Loucy (cell line): ENCODE measurements around the gene GSTA3.

Source experiments
- H2AFZ ChIP-seq: fragments of 200-600 bp; sonication (generic); 2 replicates; pipeline ENCODE4 v1.6.0; 2016; ENCODE audit warnings: antibody characterized with exemption, mild to moderate bottlenecking, low read length, moderate library complexity
- H3F3A ChIP-seq: fragments of 200-600 bp; 2 replicates; pipeline ENCODE4 v1.6.0; 2016; ENCODE audit warnings: antibody characterized with exemption, low read depth, mild to moderate bottlenecking
- H3K27me3 ChIP-seq: fragments of 200-600 bp; sonication (generic); 2 replicates; pipeline ENCODE4 v1.6.1; 2014; ENCODE audit warnings: low read length, mild to moderate bottlenecking; ENCODE audit not compliant: insufficient read depth, poor library complexity, severe bottlenecking
- H3K36me3 ChIP-seq: fragments of 200-600 bp; sonication (generic); 2 replicates; pipeline ENCODE4 v1.6.1; 2016; ENCODE audit warnings: low read length; ENCODE audit not compliant: insufficient read depth
- H3K4me1 ChIP-seq: fragments of 200-600 bp; sonication (generic); 2 replicates; pipeline ENCODE4 v1.5.1; 2014; ENCODE audit warnings: low read length, mild to moderate bottlenecking; ENCODE audit not compliant: insufficient read depth, poor library complexity, severe bottlenecking
- H3K4me2 ChIP-seq: fragments of 200-600 bp; sonication (generic); 2 replicates; pipeline ENCODE4 v1.6.0; 2014; ENCODE audit warnings: antibody characterized with exemption, low read length, low read depth, mild to moderate bottlenecking; ENCODE audit not compliant: poor library complexity, severe bottlenecking
- H3K4me3 ChIP-seq: fragments of 200-600 bp; sonication (generic); 2 replicates; pipeline ENCODE4 v1.5.1; 2014; ENCODE audit warnings: low read length, mild to moderate bottlenecking, mixed read lengths; ENCODE audit not compliant: poor library complexity, severe bottlenecking
- H3K79me2 ChIP-seq: fragments of 200-600 bp; sonication (generic); 2 replicates; pipeline ENCODE4 v1.6.1; 2014; ENCODE audit warnings: low read length; ENCODE audit not compliant: insufficient read depth
- H3K9ac ChIP-seq: fragments of 200-600 bp; sonication (generic); 2 replicates; pipeline ENCODE4 v1.6.0; 2014; ENCODE audit warnings: mild to moderate bottlenecking, low read depth, low read length, moderate library complexity; ENCODE audit not compliant: poor library complexity, severe bottlenecking
- H3K9me2 ChIP-seq: fragments of 200-600 bp; sonication (generic); replicated peaks from 2 replicates; pipeline ENCODE4 v1.6.1; 2016; ENCODE audit warnings: low read depth, low read length, mixed read lengths
- H3K9me3 ChIP-seq: fragments of 200-600 bp; sonication (generic); 2 replicates; pipeline ENCODE4 v1.6.1; 2014; ENCODE audit warnings: mild to moderate bottlenecking, antibody characterized with exemption, low read length, low read depth; ENCODE audit not compliant: insufficient read depth
- H4K20me1 ChIP-seq: fragments of 200-600 bp; sonication (generic); 2 replicates; pipeline ENCODE4 v1.6.0; 2014; ENCODE audit warnings: antibody characterized with exemption, low read length, mild to moderate bottlenecking; ENCODE audit not compliant: insufficient read depth, poor library complexity, severe bottlenecking
- CTCF ChIP-seq: fragments of 200-600 bp; sonication (generic); conservative IDR thresholded peaks from 2 replicates; pipeline ENCODE4 v1.5.1; 2014; ENCODE audit warnings: mild to moderate bottlenecking, antibody characterized with exemption, low read length
- EZH2phosphoT487 ChIP-seq: fragments of 200-600 bp; IDR thresholded peaks from 2 replicates; pipeline ENCODE4 v1.6.1; 2018; ENCODE audit warnings: antibody characterized with exemption, mild to moderate bottlenecking, moderate library complexity, borderline replicate concordance

The GSTA3 gene

GRCh38 chr6:52909131-52909530 is 367 bp downstream of the GSTA3 start:
- no peaks in the 10 kb centered on the region for H3K27me3 ChIP-seq
- H3K4me1 ChIP-seq: no peaks in the 10 kb centered on the region
- no peaks in the 10 kb centered on the region for H4K20me1 ChIP-seq
- H3K4me2 ChIP-seq: no peak overlapping the region
- H3K9ac ChIP-seq: no peak overlapping the region
- H3K36me3 ChIP-seq: no peaks in the 10 kb centered on the region
- no peaks in the 10 kb centered on the region for H3K79me2 ChIP-seq
- H3K9me3 ChIP-seq: no peaks in the 10 kb centered on the region
- H3K9me2 ChIP-seq: no peaks in the 10 kb centered on the region
- no peak overlapping the region for H2AFZ ChIP-seq
- no peaks in the 10 kb centered on the region for H3F3A ChIP-seq
- H3K4me3 ChIP-seq: no peak overlapping the region
- TF ChIP-seq EZH2phosphoT487 (no peak), CTCF (no peak)

- H3K9ac ChIP-seq: no peak overlapping the region
- no peaks in the 10 kb centered on the region for H3F3A ChIP-seq
- no peak for TF ChIP-seq CTCF
- no peak overlapping the region for H2AFZ ChIP-seq
- H3K9me3 ChIP-seq: no peaks in the 10 kb centered on the region
- H3K79me2 ChIP-seq: no peaks in the 10 kb centered on the region
- no peak overlapping the region for H3K4me3 ChIP-seq
- H3K4me1 ChIP-seq: no peaks in the 10 kb centered on the region
- no peaks in the 10 kb centered on the region for H3K27me3 ChIP-seq
- no peak overlapping the region for H3K4me2 ChIP-seq
- no peaks in the 10 kb centered on the region for H3K9me2 ChIP-seq
- H4K20me1 ChIP-seq: no peaks in the 10 kb centered on the region
- H3K36me3 ChIP-seq: no peaks in the 10 kb centered on the region
Observed at GRCh38 chr6:52908526-52908925, 972 bp downstream of the GSTA3 start.

GRCh38 chr6:52904562-52905279 is 4.8 kb downstream of the GSTA3 start:
- no peak overlapping the region for H2AFZ ChIP-seq

More at GRCh38 chr6:52904562-52905279, 4.8 kb downstream of the GSTA3 start:
- TF ChIP-seq EZH2phosphoT487 (no peak), CTCF (peak; percentile 56)
- no peaks in the 10 kb centered on the region for H4K20me1 ChIP-seq
- H3K4me1 ChIP-seq: no peaks in the 10 kb centered on the region
- H3K9me3 ChIP-seq: no peaks in the 10 kb centered on the region
- H3K9ac ChIP-seq: no peak overlapping the region
- H3K36me3 ChIP-seq: no peaks in the 10 kb centered on the region
- H3K4me2 ChIP-seq: no peak overlapping the region
- no peaks in the 10 kb centered on the region for H3K79me2 ChIP-seq
- no peak overlapping the region for H3K4me3 ChIP-seq
- H3F3A ChIP-seq: no peaks in the 10 kb centered on the region
- no peaks in the 10 kb centered on the region for H3K27me3 ChIP-seq
- no peaks in the 10 kb centered on the region for H3K9me2 ChIP-seq
